Mononuclear cell (primary cell): Measurements from ENCODE around the gene KLHL22. TPM values are rescaled to one million over a fixed set of nuclear protein-coding genes. Genes with fewer than 3 reads are reported as not detected.

ENCODE experiments used
- H3K27me3 ChIP-seq: 2 replicates; pipeline ENCODE4 v1.6.0; 2011; ENCODE audit warnings: low read length, control low read depth; ENCODE audit not compliant: insufficient read depth
- H3K4me1 ChIP-seq: 2 replicates; pipeline ENCODE4 v1.5.1; 2011; ENCODE audit warnings: mild to moderate bottlenecking, low read length, control low read depth; ENCODE audit not compliant: insufficient read depth
- H3K4me3 ChIP-seq: 2 replicates; pipeline ENCODE4 v1.5.1; 2011; ENCODE audit warnings: mild to moderate bottlenecking, low read length, moderate library complexity
- H3K9me3 ChIP-seq: 2 replicates; pipeline ENCODE4 v1.5.1; 2011; ENCODE audit warnings: low read depth, mild to moderate bottlenecking, control low read depth, low read length
- total RNA-seq: library from RNA; depleted of rRNA; stranded (reverse); fragments of >200 nt; gene quantifications from one replicate; pipeline ENCODE4 v1.2.3, GENCODE V29; 2012

Gene KLHL22
- total RNA-seq, 1 donor: 23.6 TPM

GRCh38 chr22:20530368-20531153 lies 35.0 kb upstream of the KLHL22 start:
- H3K4me1 ChIP-seq: peaks cover 37% of the 10 kb centered on the region
- H3K4me3 ChIP-seq: no peak overlapping the region
- no peaks in the 10 kb centered on the region for H3K27me3 ChIP-seq
- H3K9me3 ChIP-seq: no peaks in the 10 kb centered on the region

GRCh38 chr22:20528405-20528978 lies 32.9 kb upstream of the KLHL22 start:
- Histone ChIP-seq H3K4me3 (no peak overlapping the region), H3K9me3 (no peaks in the 10 kb centered on the region), H3K27me3 (no peaks in the 10 kb centered on the region), H3K4me1 (peaks cover 31% of the 10 kb centered on the region)

- H3K27me3 ChIP-seq: no peaks in the 10 kb centered on the region
- no peaks in the 10 kb centered on the region for H3K9me3 ChIP-seq
- H3K4me1 ChIP-seq: peaks cover 32% of the 10 kb centered on the region
- no peak overlapping the region for H3K4me3 ChIP-seq
Measured at GRCh38 chr22:20526628-20527355, 31.2 kb upstream of the KLHL22 start.

- peaks cover 27% of the 10 kb centered on the region for H3K4me1 ChIP-seq
- no peak overlapping the region for H3K4me3 ChIP-seq
- no peaks in the 10 kb centered on the region for H3K9me3 ChIP-seq
- H3K27me3 ChIP-seq: no peaks in the 10 kb centered on the region
Measured at GRCh38 chr22:20526305-20526627, 30.7 kb upstream of the KLHL22 start.

- Histone ChIP-seq H3K4me1 (peaks cover 26% of the 10 kb centered on the region), H3K27me3 (no peaks in the 10 kb centered on the region), H3K4me3 (no peak overlapping the region), H3K9me3 (no peaks in the 10 kb centered on the region)
Measured at GRCh38 chr22:20525048-20525447, 29.5 kb upstream of the KLHL22 start.

GRCh38 chr22:20524004-20524481 lies 28.4 kb upstream of the KLHL22 start:
- Histone ChIP-seq H3K4me3 (no peak overlapping the region), H3K27me3 (no peaks in the 10 kb centered on the region), H3K9me3 (no peaks in the 10 kb centered on the region), H3K4me1 (peaks cover 32% of the 10 kb centered on the region)

GRCh38 chr22:20523086-20523983 lies 27.7 kb upstream of the KLHL22 start:
- Histone ChIP-seq H3K9me3 (no peaks in the 10 kb centered on the region), H3K4me3 (no peak overlapping the region), H3K4me1 (peaks cover 32% of the 10 kb centered on the region), H3K27me3 (no peaks in the 10 kb centered on the region)

GRCh38 chr22:20522134-20523004 lies 26.8 kb upstream of the KLHL22 start:
- no peaks in the 10 kb centered on the region for H3K27me3 ChIP-seq
- H3K9me3 ChIP-seq: no peaks in the 10 kb centered on the region
- H3K4me3 ChIP-seq: no peak overlapping the region
- peaks cover 32% of the 10 kb centered on the region for H3K4me1 ChIP-seq

GRCh38 chr22:20520093-20520511 lies 24.5 kb upstream of the KLHL22 start:
- Histone ChIP-seq H3K4me1 (peaks cover 39% of the 10 kb centered on the region), H3K4me3 (no peak overlapping the region), H3K9me3 (no peaks in the 10 kb centered on the region), H3K27me3 (no peaks in the 10 kb centered on the region)

GRCh38 chr22:20519558-20519957 lies 24.0 kb upstream of the KLHL22 start:
- Histone ChIP-seq H3K9me3 (no peaks in the 10 kb centered on the region), H3K27me3 (no peaks in the 10 kb centered on the region), H3K4me3 (no peak overlapping the region), H3K4me1 (peaks cover 44% of the 10 kb centered on the region)

- no peaks in the 10 kb centered on the region for H3K9me3 ChIP-seq
- H3K4me3 ChIP-seq: no peak overlapping the region
- H3K4me1 ChIP-seq: peaks cover 45% of the 10 kb centered on the region
- H3K27me3 ChIP-seq: no peaks in the 10 kb centered on the region
Measured at GRCh38 chr22:20517841-20518592, 22.4 kb upstream of the KLHL22 start.

GRCh38 chr22:20517422-20517821 lies 21.8 kb upstream of the KLHL22 start:
- H3K27me3 ChIP-seq: no peaks in the 10 kb centered on the region
- no peaks in the 10 kb centered on the region for H3K9me3 ChIP-seq
- H3K4me3 ChIP-seq: no peak overlapping the region
- H3K4me1 ChIP-seq: peaks cover 39% of the 10 kb centered on the region

GRCh38 chr22:20516399-20516798 lies 20.8 kb upstream of the KLHL22 start:
- Histone ChIP-seq H3K27me3 (no peaks in the 10 kb centered on the region), H3K9me3 (no peaks in the 10 kb centered on the region), H3K4me3 (no peak overlapping the region), H3K4me1 (peaks cover 41% of the 10 kb centered on the region)
